Stimulated activated CD4-positive, alpha-beta T cell treated with anti-CD3 and anti-CD28 coated beads, Interleukin-2, amount 100 ng/mL, for 4 hours (primary cell): Measurements from ENCODE around the gene AHI1.

ENCODE experiments used
- DNase-seq: peaks from one replicate; pipeline ENCODE4 v3.0.0-alpha.2; 2020; ENCODE audit warnings: low read depth

Gene AHI1

DNA sequence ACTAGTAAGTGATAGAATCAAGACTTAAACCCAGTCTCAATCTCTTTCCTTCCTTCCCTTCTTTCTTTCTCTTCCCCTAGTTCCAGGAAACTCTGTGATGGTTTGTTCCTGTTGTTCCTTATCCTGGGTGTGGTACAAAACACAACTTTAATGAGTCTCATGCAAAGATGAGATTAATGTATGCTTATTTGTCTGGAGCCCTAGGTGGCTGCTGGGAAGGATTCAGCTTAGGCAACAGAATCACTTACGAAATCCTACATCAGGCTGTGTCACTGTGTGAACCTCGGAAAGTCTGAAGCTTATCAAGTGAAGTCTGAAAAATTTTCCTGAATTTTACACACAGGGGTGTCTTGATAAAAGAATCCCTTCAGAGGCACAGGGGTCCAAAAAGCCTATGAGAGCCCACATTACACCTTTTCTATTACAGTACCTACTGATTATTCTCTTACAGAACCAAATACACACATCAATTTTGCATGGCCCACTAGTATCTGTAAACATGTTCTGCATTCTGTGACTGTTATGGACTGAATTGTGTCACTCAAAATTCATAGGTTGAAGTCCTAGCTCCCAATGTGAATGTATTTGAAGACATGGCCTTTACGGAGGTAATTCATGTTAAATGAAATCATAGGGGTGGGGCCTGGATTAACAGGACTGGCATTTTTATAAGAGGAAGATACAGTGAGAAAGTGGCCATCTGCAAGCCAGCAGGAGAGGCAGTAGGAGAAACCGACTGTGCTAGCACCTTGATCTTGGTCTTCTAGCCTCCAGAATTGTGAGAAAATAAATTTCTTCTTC lies 171.7 kb downstream of the AHI1 start:
- no peak for DNase-seq

DNA sequence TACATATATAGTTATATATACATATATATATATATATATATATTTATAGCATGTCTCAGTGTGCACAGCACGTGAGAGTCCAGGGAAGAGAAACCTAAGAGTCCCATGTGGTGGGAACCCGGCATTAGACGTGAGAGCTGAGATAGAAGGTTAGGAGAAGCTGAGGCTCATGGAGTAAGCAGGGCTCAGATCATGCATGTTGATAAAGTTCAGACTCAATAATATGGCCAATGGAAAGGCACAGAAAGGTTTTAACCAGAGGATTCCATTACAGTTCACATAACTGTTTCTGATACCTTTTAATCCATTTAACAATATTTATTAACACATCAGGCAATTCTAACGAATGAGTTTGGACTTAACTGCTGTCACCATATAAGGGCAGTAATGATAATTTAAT lies 173.0 kb downstream of the AHI1 start:
- DNase-seq: no peak

DNA sequence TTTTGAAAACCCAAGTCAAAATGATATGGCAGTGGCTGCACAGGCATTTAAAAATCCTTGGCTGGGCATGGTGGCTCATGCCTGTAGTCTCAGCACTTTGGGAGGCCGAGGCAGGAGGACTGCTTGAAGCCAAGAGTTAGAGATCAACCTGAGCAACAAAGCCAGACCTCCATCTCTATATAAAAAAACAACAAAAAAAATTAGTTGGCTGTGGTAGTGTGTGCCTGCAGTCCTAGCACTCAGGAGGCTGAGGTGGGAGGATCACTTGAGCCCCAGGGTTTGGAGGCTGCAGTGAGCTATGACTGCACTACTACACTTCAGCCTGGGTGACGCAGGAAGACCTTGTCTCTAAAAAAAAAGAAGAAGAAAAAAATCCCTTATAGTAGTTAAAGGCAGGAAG lies 173.6 kb downstream of the AHI1 start:
- DNase-seq: no peak

DNA sequence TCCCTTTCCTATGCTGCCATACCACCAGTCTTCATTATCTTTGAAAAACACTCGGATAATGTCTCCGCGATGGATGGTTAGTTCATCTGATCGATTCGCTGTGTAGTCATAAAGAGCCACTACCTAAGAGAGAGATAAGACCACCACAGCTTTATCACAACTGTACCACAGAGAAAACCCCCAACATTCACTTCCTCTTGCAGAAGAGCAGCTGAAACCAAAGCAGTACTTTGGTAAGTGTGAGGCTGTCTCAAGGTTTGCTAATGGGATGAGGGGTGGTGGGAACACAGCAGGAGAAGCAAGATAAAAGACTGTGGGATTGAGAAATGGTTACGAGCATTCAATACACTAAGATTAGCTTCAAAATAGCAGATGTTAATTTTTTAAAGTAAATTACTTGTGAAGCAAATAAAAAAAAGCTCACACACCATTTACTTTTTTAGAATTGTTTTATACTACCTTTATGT lies 174.3 kb downstream of the AHI1 start:
- DNase-seq: no peak

DNA sequence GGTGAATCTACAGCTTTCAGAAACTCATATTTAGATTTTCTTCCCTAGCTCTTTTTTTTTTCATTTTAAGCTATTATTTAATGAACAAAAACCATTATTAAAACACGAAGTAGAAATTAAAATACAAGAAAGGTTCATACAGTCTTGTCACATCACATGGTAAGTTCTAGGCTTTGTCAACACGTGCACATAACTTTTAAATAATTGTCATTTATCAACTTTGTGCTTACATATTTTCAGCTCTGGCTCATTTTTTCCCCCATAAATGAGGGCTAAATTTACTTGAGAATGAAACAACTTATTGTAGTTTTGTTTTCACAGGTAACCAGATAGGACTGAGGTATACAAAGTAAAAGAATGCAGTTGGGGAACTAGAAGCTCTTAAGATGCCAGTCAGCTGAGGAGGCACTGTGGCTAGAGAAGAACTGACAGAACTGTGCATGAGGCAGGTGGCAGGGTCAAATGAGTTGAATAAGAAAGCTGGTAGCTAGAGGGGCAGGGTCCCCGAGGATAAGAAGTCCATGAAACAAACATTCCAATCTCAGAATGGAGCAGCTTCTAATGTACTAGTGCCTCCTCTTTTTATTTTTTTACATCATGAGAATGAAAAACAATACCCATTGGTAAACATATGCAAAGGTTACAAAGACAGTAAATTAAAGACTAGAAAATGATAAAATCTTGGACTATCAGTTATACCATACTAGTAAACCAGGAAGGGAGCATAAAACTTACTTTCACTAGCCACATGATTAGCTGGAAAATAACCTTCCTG lies 174.9 kb downstream of the AHI1 start:
- no peak for DNase-seq

DNA sequence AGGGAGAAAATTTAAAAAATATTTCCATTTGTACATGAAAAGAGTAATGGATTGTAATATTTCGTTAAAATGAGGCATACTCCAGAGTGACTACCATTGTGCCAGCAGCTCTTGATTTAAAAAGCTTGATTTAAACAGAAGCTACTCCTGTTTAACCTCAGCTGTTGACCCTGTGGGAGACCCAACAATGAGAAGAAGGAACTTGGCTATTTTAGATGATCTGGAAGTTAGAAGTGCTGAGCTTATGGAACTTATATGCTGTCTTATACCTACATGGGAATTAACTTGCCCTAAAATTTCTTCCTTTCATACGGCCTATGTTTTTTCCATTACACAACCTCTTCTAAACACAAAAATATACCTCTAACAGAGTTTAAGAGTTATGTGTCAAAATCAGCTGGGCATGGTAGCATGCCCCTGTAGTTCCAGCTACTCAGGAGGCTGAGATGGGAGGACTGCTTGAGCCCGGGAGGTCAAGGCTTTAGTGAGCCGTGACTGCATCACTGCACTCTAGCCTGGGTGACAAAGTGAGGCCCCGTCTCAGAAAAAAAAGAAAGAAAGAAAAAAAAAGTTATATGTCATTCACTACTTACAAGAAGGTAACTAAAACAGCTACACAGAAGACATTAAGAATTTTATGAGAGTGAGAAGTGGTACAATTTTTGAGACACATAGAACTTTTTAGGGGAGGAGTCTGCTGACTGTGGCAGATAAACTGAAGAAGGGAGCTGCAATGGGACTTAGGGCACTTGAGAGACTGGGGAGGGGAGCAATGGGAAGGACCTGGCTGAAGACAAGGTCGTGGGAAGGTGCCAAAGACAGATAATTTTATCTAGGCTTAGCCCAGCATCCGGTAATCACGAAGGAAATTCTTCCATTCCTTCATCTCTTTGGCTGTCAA lies 176.6 kb downstream of the AHI1 start:
- DNase-seq: no peak

DNA sequence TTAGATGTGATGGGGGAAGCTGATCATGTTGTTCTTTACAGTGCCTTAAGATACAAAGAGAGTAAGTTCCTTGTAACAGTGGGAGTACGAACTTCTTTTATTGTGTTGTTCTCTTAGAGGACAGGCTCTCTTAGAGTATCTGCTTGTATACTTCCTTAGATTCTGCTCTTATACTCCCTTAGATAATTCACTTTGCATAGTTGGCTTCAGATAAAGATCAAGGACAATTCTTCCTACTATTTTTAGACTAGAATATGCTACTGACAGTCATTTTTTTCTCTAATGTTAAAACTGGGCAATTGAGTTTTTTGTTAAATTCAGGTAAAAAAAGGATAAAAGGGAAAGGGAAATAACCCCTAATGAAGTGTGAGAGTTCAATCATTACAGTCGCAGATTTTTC lies 177.7 kb downstream of the AHI1 start:
- DNase-seq: no peak

DNA sequence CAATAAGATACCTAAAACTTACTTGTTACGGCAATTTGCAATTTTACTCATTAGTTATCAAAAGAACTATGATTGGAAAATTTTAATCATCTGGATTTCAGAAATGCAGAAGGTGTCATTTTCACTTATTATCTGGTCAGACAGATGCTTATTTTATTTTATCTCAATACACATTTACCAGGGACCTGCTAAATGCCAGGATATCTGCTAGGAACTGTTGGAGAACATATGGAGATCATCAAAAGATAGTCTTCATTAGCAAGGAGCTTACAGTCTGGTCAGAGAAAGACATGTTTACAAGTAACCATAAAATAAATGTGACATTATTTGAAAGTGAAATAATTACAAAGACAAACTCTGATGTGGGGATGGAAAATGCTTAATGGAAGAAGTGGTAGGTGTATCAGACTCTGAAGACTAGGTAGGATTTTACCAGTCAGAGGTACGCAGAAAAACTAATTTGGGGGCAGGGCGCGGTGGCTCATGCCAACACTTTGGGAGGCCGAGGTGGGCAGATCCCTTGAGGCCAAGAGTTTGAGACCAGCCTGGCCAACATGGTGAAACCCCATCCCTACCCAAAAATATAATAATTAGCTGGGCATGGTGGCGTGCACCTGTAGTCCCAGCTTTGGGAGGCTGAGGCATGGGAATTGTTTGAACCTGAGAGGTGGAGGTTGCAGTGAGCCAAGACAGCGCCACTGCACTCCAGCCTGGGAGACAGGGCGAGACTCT lies 178.6 kb downstream of the AHI1 start:
- no peak for DNase-seq

DNA sequence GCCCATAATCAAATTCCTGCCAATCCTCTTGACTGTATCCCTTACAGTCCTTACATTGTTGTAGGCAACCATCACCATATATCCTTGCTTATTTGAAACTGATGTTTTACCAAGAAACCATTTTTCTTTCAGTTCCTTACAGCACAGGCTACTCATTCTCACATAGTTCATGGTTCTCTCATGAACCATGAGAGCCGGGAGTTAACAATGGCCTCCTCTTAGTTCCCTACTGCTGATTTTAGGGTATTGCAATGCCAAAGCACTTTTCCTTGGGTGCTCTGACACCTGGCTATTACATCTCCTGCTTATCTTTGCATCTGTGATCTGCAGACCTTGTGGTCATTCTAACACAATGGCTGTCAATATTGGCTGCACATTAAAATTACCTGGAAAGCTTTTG lies 183.0 kb downstream of the AHI1 start:
- no peak for DNase-seq

DNA sequence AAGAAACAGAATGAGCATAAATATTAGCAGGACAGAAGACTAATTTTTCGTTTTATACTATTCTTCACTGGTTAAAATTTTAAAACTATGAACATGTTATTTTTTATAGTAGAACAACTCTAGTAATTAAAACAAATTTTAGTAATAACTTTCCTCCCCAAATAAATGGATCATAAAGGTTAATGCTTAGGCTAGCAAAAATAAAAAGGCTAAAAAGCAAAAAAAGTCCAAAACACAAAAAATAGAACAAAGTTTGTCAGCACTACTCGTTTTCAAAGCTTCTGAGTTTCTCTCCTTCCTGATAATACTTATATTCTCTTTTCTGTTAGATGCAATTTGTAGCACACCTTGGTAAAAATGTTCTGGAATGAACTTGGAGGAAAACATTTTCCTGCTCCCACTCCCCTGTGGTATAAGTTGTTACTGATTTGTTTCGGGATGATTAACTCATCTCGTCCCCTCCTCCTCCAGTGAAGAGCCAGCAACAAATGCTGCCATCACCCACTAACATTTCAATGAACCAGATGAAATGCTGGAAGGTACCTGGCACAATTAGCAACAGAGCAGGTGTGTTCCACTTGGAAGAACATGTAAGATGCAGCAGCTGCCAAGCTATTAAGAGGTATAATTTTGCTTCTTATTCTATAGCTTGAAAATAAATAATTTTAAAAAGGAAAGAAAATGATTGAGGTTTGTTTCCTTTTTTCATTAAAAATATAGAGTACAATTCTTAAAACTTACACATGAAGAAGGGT lies 185.9 kb downstream of the AHI1 start:
- DNase-seq: no peak

DNA sequence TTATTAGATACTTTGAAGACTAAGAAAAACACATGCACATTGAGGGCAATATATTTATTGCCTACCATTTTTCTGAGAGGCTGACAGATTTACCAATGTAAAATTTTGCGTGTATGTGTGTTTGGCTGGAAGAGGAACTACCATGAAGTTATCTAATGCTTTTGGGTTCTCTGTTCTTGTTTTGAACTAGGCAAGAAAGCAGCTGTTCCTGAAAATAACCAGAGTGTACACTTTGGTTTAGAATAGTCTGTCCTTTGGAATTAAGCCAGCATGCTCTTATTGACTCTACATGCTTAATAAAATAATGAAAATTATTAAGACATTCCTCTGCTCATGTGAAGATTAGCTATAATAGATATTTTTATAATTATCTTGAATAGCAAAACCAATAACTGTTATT lies 187.2 kb downstream of the AHI1 start:
- DNase-seq: no peak

DNA sequence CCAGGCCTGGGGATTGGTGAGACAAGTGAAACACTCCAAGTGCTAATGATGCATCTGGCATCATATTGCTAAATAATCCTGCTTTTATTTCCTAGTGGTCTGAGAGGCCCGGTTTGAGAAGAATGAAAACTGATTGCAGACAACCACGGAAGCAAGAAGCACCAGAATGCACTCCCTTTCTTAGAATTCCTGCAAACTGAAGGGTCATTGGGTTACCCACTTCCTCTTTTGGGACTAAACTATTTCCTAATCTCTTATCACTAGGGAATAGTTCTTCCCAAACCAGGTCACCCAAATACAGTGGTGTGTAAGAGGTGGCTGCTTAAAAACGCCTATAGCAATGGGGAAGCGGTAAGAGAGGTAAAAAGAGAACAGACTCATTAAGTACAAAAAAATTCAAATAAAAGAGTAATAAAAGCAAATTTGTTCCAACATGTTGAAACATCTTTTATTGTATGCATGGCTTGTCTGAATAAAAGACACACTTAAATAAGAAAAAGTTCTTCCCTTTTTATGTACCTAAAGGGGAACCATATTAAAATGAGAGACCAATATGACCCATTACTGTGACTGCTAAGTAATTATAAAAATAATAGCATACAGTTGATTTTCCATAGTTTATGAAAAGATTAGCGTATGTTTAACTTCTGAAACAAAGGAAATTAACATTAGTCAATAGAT lies 190.7 kb downstream of the AHI1 start:
- no peak for DNase-seq

DNA sequence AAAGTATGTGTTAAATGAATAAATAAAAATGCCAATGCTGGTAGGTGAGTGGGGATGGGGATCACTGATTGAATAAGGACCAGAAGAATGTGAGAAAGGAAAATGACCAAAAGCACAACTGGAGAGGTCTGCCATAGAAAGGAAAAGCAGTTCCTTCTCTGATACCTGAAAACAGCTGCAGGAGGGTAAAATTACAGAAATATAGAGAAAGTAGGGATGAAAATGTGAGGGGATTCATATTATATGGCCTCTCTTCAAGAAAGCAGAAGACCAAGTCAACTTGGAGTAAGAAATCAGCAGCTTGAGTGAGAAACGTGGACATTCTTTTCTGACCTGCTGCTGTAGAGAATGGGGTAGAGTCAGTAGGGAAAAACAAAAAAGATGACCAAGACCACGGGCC lies 191.4 kb downstream of the AHI1 start:
- no peak for DNase-seq

DNA sequence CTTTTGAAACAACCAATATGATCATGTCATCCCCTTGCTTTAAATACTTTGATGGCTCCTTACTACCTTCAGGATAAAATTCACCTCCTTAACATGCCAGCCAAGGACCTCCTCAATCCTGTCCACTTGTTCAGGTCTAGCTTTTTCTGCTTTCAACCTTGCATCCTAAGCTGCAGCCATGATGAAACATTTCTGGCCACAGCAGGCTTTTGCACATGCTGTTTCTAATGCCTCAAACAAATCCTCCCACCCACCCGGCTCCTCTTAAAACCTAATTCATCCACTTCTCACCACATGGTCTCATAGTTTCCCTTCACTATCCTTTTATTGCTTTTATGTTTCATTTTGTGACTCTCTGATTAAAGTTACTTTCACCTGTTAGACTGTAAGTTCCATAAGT lies 191.9 kb downstream of the AHI1 start:
- DNase-seq: no peak

DNA sequence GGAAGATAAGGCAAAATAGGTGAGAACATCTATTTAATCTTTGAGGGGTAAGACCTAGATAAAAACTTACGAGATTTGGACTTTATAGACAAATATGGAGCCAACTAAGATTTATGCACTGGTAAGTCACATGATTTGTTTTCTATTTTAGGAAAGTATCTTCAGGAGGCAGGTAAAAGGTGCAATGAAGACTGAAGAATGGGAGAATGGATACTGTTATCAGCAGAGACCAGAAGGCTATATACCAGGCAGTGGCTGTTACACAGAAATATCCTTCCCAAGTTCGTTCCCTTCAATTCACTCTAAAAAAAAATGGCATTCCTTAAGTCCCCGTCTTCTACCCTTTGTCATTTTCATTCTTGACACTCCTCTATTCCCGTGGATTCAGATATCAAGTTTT lies 192.7 kb downstream of the AHI1 start:
- DNase-seq: no peak

DNA sequence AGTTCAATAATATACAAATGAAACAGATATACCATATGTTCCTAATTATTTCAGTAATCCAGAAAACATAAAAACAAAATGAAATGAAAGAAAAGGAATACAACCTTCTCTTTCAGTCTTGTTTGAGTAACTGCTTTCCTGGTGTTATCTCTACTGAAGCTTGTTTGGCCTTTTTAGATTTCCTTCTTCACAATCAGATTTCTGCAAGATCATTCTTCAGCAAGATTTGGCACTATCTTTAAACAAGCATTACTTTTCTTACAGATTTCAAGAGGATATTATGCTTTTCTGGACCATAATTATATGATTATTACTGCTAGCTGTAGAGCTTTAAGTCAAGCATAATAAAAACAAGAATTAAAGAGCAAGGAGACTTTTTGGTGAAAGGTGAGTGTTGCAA lies 196.2 kb downstream of the AHI1 start:
- DNase-seq: no peak

DNA sequence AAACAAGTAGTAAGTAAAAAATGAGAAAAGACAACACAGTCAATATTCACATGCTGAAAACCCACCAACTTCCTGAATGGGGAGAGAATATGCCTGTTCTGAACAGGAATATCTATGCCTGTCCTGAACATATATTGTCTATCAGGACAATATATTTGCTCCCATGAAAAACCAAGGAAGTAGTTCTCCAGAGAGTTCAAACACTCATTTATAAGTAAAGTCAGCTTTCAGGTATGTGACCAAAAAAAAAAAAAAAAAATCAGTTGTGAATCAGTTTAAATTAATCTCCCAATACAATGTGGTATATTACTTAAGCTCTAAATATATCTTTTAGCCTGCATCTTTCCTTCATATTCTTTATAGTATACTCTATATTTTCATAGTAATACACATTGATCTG lies 197.0 kb downstream of the AHI1 start:
- no peak for DNase-seq

DNA sequence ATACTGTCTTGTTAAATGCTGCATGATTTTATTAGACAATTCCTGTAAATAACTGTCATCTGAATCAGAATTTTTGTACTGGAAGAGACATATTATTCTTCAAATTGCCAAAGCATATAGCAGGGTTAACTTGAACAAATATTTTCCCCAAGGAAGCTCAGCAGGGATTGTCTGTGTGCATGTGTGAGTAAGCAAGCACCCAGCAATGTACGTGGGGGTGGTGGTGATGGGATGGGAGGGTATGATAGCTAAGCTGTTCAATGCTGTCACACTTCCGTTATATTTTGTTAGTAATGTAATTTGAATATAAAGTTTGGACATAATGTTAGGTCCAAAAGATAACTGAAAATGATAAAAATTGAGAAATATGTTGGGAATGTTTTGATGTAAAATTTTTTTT lies 198.3 kb downstream of the AHI1 start:
- no peak for DNase-seq

DNA sequence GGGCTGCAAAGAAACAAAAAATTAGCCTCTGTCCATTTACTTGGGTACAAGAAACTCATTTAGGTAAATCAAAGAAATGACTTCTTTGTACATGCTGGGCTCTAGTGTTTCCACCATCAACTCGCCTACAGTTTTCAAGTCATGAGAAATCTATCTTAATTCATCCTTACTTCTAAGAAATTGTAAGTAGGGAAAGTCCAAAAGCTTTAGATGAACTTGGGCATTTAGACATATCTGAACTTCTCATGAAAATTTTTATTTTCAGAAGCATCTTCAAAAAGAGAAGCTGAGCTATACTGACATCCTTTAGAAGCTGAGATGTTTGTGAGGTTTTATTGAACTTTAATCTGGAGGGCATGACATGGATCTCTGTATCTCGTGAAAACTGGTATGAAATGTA lies 199.1 kb downstream of the AHI1 start:
- DNase-seq: no peak

DNA sequence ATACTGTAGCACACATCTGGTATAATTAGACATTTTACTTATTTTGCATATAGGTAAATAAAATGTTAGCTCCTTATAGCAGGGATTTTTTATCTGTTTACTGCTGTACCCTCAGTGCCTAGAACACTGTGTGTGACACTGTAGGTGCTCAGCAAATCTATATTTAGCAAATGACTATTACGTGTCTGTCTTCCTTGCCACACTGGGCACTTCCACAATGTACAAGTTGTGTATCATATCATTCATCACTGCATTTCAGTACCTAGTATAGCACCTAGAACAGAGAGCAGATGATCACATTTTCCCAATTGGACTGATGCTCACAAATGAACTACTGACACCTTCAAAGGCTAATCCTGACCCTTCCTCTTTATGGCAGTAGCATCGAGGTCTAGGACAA lies 200.8 kb downstream of the AHI1 start:
- DNase-seq: no peak

DNA sequence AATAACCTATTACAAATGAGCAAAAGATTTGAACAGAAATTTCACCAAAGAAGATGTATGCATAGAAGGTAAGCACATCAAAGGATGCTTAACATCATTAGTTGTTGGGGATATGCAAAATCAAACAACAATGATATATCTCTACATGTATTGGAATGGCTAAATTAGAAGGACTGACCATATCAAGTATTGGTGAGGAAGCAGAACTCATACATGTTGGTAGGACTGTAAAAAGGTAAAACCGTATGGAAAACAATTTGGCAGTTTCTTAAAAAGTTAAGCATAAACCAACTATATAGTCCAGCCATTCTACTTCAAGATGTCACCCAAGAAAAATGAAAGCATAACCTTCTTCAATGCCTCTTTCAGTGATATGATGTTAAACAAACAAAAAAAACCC lies 202.5 kb downstream of the AHI1 start:
- no peak for DNase-seq
